HL-60 (cell line): ENCODE results near the gene PROZ.

Experiments used
- DNase-seq, 2 experiments: peaks; one replicate each; pipeline ENCODE4 v3.0.0-alpha.2; 2010 to 2020; ENCODE audit warnings: low read depth in 1 of 2, low spot score in 1 of 2
- H3K27ac ChIP-seq: fragments of 250-450 bp; sonication (Bioruptor Pico); replicated peaks from 2 replicates; pipeline ENCODE4 v1.5.1; 2020; ENCODE audit warnings: mild to moderate bottlenecking, moderate library complexity
- H3K27me3 ChIP-seq: fragments of 250-450 bp; sonication (Bioruptor Pico); 2 replicates; pipeline ENCODE4 v1.5.1; 2021; ENCODE audit warnings: mild to moderate bottlenecking, moderate library complexity; ENCODE audit not compliant: insufficient read depth, poor library complexity, severe bottlenecking
- H3K4me3 ChIP-seq: replicated peaks from 2 replicates; pipeline ENCODE4 v1.5.1; 2011; ENCODE audit warnings: mild to moderate bottlenecking, control low read depth, low read length; ENCODE audit not compliant: insufficient read depth
- CTCF ChIP-seq: IDR thresholded peaks from one replicate; pipeline ENCODE4 v1.5.1; 2011; ENCODE audit warnings: low read length, control low read depth, inconsistent platforms; ENCODE audit not compliant: insufficient read depth
- GABPA ChIP-seq: IDR thresholded peaks from 2 replicates; pipeline ENCODE4 v1.6.1; 2012; ENCODE audit warnings: low read depth
- POLR2AphosphoS5 ChIP-seq: IDR thresholded peaks from 2 replicates; pipeline ENCODE4 v1.6.1; 2012; ENCODE audit warnings: low read depth
- REST ChIP-seq: IDR thresholded peaks from 2 replicates; pipeline ENCODE4 v1.6.1; 2012; ENCODE audit warnings: low read depth; ENCODE audit not compliant: insufficient replicate concordance
- SPI1 ChIP-seq: IDR thresholded peaks from 2 replicates; pipeline ENCODE4 v1.6.1; 2012; ENCODE audit warnings: low read depth, mild to moderate bottlenecking, borderline replicate concordance

PROZ gene

GRCh38 chr13:113113846-113114271 is 44.6 kb upstream of the PROZ start:
- DNase-seq, result no peak
- no peak for TF ChIP-seq POLR2AphosphoS5
- Histone ChIP-seq H3K27ac (no peak overlapping the region), H3K27me3 (peaks cover 30% of the 10 kb centered on the region), H3K4me3 (no peak overlapping the region)

GRCh38 chr13:113114511-113115362 is 43.7 kb upstream of the PROZ start:
- no peak for TF ChIP-seq CTCF
- no peak for TF ChIP-seq REST
- no peak for TF ChIP-seq GABPA
- TF ChIP-seq SPI1, result no peak
- TF ChIP-seq POLR2AphosphoS5, result no peak
- Histone ChIP-seq H3K4me3 (no peak overlapping the region), H3K27me3 (peaks cover 27% of the 10 kb centered on the region), H3K27ac (no peak overlapping the region)
- no peak for DNase-seq

GRCh38 chr13:113115363-113116205 is 42.9 kb upstream of the PROZ start:
- no peak overlapping the region for H3K4me3 ChIP-seq
- H3K27ac ChIP-seq, result no peak overlapping the region
- no peak for DNase-seq
- H3K27me3 ChIP-seq, result peaks cover 20% of the 10 kb centered on the region
- TF ChIP-seq POLR2AphosphoS5 (no peak), CTCF (no peak), SPI1 (no peak), GABPA (no peak), REST (no peak)

DNA sequence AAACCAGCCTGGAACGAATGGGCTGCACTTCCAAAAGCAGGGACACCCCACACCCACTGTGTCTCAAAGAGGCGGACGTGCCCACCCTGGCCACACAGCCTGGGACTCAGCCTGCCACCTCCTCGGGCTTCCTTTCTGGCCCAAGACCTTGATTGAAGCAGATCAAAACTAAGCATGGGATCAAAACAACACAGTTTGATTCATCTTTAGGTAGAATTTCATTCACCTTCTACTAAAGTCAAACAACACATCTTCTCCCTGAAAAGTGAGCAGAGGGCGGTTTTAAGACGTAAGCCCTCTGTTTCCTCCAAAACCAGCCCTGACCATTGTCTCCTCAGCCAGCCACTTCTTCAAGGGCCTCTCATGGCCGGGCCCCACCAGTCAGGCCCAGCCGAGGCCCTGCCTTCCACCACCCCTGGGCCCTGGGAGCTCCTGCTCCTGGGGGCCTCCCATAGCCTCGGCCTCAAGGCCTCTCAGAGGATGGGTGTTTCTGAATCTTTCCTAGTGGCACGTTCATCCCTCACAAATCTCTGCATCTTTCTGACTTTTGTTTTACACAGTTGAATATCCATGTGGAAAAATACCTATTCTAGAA is 42.1 kb upstream of the PROZ start:
- no peak for DNase-seq
- Histone ChIP-seq H3K27me3 (peaks cover 16% of the 10 kb centered on the region), H3K27ac (no peak overlapping the region), H3K4me3 (no peak overlapping the region)
- TF ChIP-seq POLR2AphosphoS5 (no peak), GABPA (no peak), REST (no peak), CTCF (no peak), SPI1 (no peak)
